Uterus (tissue), 4 donors: Measurements from ENCODE around the gene AGRP. TPM values are rescaled to one million over a fixed set of nuclear protein-coding genes. Genes with fewer than 3 reads are reported as not detected.
A peak's percentile ranks its signal among the peaks of the same experiment; 100 is the strongest.

ENCODE experiments used
- DNase-seq, 2 donors: peaks; one replicate each; pipeline ENCODE4 v3.0.0-alpha.2; 2019 to 2020
- H3K27ac ChIP-seq, 2 donors: fragments of 200-600 bp; sonication (generic); 1 replicate in 1 of 2; 2 replicates in 1 of 2; pipeline ENCODE4 v1.5.1; 2016 to 2018
- H3K27me3 ChIP-seq, 2 donors: fragments of 200-600 bp; sonication (generic); one replicate each; pipeline ENCODE4 v1.5.1; 2018 to 2019; ENCODE audit warnings: control low read depth in 1 of 2
- H3K36me3 ChIP-seq, 2 donors: fragments of 200-600 bp; sonication (generic); one replicate each; pipeline ENCODE4 v1.5.1; 2019; ENCODE audit warnings: control low read depth in 1 of 2
- H3K4me1 ChIP-seq, 2 donors: fragments of 200-600 bp; sonication (generic); one replicate each; pipeline ENCODE4 v1.5.1; 2018 to 2019; ENCODE audit warnings: control low read depth in 1 of 2
- H3K4me3 ChIP-seq, 2 donors: fragments of 200-600 bp; sonication (generic); 1 replicate in 1 of 2; 2 replicates in 1 of 2; pipeline ENCODE4 v1.5.1; 2018 to 2019; ENCODE audit warnings: mild to moderate bottlenecking in 1 of 2
- H3K9me3 ChIP-seq, 2 donors: fragments of 200-600 bp; sonication (generic); one replicate each; pipeline ENCODE4 v1.5.1; 2019; ENCODE audit warnings: control low read depth in 1 of 2
- POLR2A ChIP-seq, 2 donors: fragments of 450-650 bp; IDR thresholded peaks; one replicate each; pipeline ENCODE4 v1.6.1; 2016; ENCODE audit warnings: antibody characterized with exemption in 2 of 2, mild to moderate bottlenecking in 1 of 2, moderate library complexity in 1 of 2
- intact Hi-C: fragments of 100-400 bp; cut with DNase I; formaldehyde crosslinking; loops from one replicate; pipeline ENCODE4 v1.15.1; 2023; ENCODE audit warnings: low total_unique reads
- total RNA-seq, 4 donors: library from RNA; depleted of rRNA in 3 of 4; stranded (reverse); fragments of >200 nt in 3 of 4; gene quantifications; one replicate each; pipeline versions ENCODE4 v1.1.0 to v1.2.4, GENCODE V29; 2014 to 2023
- TF ChIP-seq, protein P1 (sequence below), 4 experiments: fragments of 200-600 bp in 2 of 4; fragments of 450-650 bp in 2 of 4; sonication (generic) in 2 of 4; IDR thresholded peaks; one replicate each; pipeline ENCODE4 v1.5.1; 2016 to 2019; ENCODE audit warnings: antibody characterized with exemption in 4 of 4, mild to moderate bottlenecking in 2 of 4, moderate library complexity in 1 of 4
- donor health status: DM: yes; HTN: yes; CAD: no.

The AGRP gene
- total RNA-seq, 4 donors from 2014 or later = not detected

- no peak for TF ChIP-seq POLR2A (IDR thresholded peaks at IDR 0.05)
- TF ChIP-seq, protein P1, sequence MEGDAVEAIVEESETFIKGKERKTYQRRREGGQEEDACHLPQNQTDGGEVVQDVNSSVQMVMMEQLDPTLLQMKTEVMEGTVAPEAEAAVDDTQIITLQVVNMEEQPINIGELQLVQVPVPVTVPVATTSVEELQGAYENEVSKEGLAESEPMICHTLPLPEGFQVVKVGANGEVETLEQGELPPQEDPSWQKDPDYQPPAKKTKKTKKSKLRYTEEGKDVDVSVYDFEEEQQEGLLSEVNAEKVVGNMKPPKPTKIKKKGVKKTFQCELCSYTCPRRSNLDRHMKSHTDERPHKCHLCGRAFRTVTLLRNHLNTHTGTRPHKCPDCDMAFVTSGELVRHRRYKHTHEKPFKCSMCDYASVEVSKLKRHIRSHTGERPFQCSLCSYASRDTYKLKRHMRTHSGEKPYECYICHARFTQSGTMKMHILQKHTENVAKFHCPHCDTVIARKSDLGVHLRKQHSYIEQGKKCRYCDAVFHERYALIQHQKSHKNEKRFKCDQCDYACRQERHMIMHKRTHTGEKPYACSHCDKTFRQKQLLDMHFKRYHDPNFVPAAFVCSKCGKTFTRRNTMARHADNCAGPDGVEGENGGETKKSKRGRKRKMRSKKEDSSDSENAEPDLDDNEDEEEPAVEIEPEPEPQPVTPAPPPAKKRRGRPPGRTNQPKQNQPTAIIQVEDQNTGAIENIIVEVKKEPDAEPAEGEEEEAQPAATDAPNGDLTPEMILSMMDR (IDR thresholded peaks at IDR 0.05) = no peak
- intact Hi-C loops = no loop called here
- no peak for DNase-seq
- no peaks in the 10 kb centered on the region for H3K36me3 ChIP-seq
- no peaks in the 10 kb centered on the region for H3K27me3 ChIP-seq
- H3K4me3 ChIP-seq = no peak overlapping the region
- peaks cover 30 to 32% of the 10 kb centered on the region in 2 donors for H3K4me1 ChIP-seq
- H3K9me3 ChIP-seq = no peaks in the 10 kb centered on the region
- H3K27ac ChIP-seq = no peak overlapping the region
These were observed 28.5 kb downstream of the AGRP start for GRCh38 chr16:67454852-67455251.

GRCh38 chr16:67454104-67454503, 29.2 kb downstream of the AGRP start:
- no peak for DNase-seq
- no peaks in the 10 kb centered on the region for H3K9me3 ChIP-seq
- H3K4me3 ChIP-seq = no peak overlapping the region
- H3K36me3 ChIP-seq = no peaks in the 10 kb centered on the region
- intact Hi-C loops = no loop called here
- TF ChIP-seq, protein P1 (IDR thresholded peaks at IDR 0.05) = no peak
- no peak for TF ChIP-seq POLR2A (IDR thresholded peaks at IDR 0.05)
- peaks cover 22 to 32% of the 10 kb centered on the region in 2 donors for H3K4me1 ChIP-seq
- no peak overlapping the region for H3K27ac ChIP-seq
- H3K27me3 ChIP-seq = no peaks in the 10 kb centered on the region

GRCh38 chr16:67451704-67452435, 31.5 kb downstream of the AGRP start:
- Histone ChIP-seq H3K27ac (peak overlapping the region; percentile 6 to 24), H3K27me3 (no peaks in the 10 kb centered on the region), H3K4me3 (no peak overlapping the region), H3K9me3 (no peaks in the 10 kb centered on the region), H3K4me1 (peaks cover 13 to 19% of the 10 kb centered on the region in 2 donors), H3K36me3 (no peaks in the 10 kb centered on the region)
- DNase-seq = no peak
- intact Hi-C loops = no loop called here
- TF ChIP-seq, protein P1 (IDR thresholded peaks at IDR 0.05) = no peak
- TF ChIP-seq POLR2A (IDR thresholded peaks at IDR 0.05) = no peak

GRCh38 chr16:67451061-67451703, 32.2 kb downstream of the AGRP start:
- TF ChIP-seq, protein P1 (IDR thresholded peaks at IDR 0.05) = no peak
- TF ChIP-seq POLR2A (IDR thresholded peaks at IDR 0.05) = no peak
- Histone ChIP-seq H3K27ac (peak overlapping the region; percentile 6 to 24), H3K27me3 (no peaks in the 10 kb centered on the region), H3K36me3 (no peaks in the 10 kb centered on the region), H3K9me3 (no peaks in the 10 kb centered on the region), H3K4me3 (no peak overlapping the region), H3K4me1 (peaks cover 13 to 26% of the 10 kb centered on the region in 2 donors)
- intact Hi-C loops = no loop called here
- peak in 1 of 2 donors; percentile 71 for DNase-seq

DNA sequence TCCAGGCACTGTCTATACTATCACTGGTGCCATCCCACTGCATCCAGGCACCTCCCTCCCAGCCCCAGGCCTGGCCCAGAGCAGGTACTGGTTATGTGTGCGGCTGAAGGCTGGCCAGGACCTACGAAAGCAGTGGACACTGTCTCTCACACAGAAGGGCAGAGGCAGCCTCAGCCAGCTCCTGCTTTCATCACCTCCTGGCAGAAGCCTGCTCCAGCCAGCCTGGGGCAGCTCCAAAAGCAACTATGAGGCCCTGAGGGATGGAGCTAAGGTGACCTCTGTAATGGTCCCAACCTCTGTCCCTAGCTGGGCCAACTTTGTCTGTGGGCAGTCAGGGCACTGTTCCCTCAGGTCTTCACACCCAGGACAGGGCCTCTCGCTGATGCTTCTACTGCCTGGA, 33.6 kb downstream of the AGRP start:
- Histone ChIP-seq H3K27ac (peak overlapping the region; percentile 13 to 38), H3K36me3 (no peaks in the 10 kb centered on the region), H3K9me3 (no peaks in the 10 kb centered on the region), H3K4me1 (peaks cover 13 to 41% of the 10 kb centered on the region in 2 donors), H3K27me3 (no peaks in the 10 kb centered on the region), H3K4me3 (no peak overlapping the region)
- intact Hi-C loops = no loop called here
- TF ChIP-seq, protein P1 (IDR thresholded peaks at IDR 0.05) = no peak
- TF ChIP-seq POLR2A (IDR thresholded peaks at IDR 0.05) = no peak
- peak in 1 of 2 donors; percentile 69 for DNase-seq
